Measurements from ENCODE around the gene ZNF43.

The ZNF43 gene

DNA sequence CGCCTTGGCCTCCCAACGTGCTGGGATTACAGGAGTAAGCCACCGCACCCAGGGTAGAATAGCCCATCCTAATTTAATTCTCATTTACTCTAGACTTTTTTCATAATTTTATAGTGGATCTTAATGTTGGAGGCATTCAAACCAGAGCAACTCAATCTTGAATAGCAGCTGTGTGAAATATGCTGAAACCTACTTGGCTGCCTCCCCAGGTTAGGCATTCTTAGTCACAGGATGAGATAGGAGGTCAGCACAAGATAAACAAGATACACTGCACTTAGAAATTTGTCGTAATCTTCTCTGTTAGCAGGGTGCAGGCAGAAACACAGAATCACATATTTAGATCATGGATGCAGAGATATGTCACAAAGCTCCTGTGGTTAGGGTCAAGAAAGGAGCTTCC, 2.7 kb upstream of the ZNF43 start:
- H3K4me3 ChIP-seq (replicated peaks; ENCODE audit: insufficient read depth, low read length) = no peak overlapping the region
- TF ChIP-seq REST (IDR thresholded peaks at IDR 0.05; ENCODE audit: insufficient replicate concordance, low read depth) (no peak), GABPA (IDR thresholded peaks at IDR 0.05; ENCODE audit: low read depth) (no peak), POLR2AphosphoS5 (IDR thresholded peaks at IDR 0.05; ENCODE audit: low read depth) (no peak), SPI1 (IDR thresholded peaks at IDR 0.05; ENCODE audit: borderline replicate concordance, low read depth) (no peak)
- TF ChIP-seq, protein P1, sequence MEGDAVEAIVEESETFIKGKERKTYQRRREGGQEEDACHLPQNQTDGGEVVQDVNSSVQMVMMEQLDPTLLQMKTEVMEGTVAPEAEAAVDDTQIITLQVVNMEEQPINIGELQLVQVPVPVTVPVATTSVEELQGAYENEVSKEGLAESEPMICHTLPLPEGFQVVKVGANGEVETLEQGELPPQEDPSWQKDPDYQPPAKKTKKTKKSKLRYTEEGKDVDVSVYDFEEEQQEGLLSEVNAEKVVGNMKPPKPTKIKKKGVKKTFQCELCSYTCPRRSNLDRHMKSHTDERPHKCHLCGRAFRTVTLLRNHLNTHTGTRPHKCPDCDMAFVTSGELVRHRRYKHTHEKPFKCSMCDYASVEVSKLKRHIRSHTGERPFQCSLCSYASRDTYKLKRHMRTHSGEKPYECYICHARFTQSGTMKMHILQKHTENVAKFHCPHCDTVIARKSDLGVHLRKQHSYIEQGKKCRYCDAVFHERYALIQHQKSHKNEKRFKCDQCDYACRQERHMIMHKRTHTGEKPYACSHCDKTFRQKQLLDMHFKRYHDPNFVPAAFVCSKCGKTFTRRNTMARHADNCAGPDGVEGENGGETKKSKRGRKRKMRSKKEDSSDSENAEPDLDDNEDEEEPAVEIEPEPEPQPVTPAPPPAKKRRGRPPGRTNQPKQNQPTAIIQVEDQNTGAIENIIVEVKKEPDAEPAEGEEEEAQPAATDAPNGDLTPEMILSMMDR (IDR thresholded peaks at IDR 0.05; ENCODE audit: insufficient read depth, low read length) = no peak
- no peaks in the 10 kb centered on the region for H3K27me3 ChIP-seq (ENCODE audit: insufficient read depth, poor library complexity, severe bottlenecking)
- DNase-seq (ENCODE audit: low read depth in 1 of 2, low spot score in 1 of 2) = no peak
- no peak overlapping the region for H3K27ac ChIP-seq (replicated peaks)

GRCh38 chr19:21835429-21835809, 563 bp downstream of the ZNF43 start:
- H3K27me3 ChIP-seq (ENCODE audit: insufficient read depth, poor library complexity, severe bottlenecking) = no peaks in the 10 kb centered on the region
- no peak overlapping the region for H3K4me3 ChIP-seq (replicated peaks; ENCODE audit: insufficient read depth, low read length)
- no peak for DNase-seq (ENCODE audit: low read depth in 1 of 2, low spot score in 1 of 2)
- TF ChIP-seq SPI1 (IDR thresholded peaks at IDR 0.05; ENCODE audit: borderline replicate concordance, low read depth) (no peak), REST (IDR thresholded peaks at IDR 0.05; ENCODE audit: insufficient replicate concordance, low read depth) (no peak), POLR2AphosphoS5 (IDR thresholded peaks at IDR 0.05; ENCODE audit: low read depth) (no peak), GABPA (IDR thresholded peaks at IDR 0.05; ENCODE audit: low read depth) (no peak)
- TF ChIP-seq, protein P1 (IDR thresholded peaks at IDR 0.05; ENCODE audit: insufficient read depth, low read length) = no peak
- peak overlapping the region; percentile 36; the same call in 1 of the 2 replicates for H3K27ac ChIP-seq (replicated peaks)

DNA sequence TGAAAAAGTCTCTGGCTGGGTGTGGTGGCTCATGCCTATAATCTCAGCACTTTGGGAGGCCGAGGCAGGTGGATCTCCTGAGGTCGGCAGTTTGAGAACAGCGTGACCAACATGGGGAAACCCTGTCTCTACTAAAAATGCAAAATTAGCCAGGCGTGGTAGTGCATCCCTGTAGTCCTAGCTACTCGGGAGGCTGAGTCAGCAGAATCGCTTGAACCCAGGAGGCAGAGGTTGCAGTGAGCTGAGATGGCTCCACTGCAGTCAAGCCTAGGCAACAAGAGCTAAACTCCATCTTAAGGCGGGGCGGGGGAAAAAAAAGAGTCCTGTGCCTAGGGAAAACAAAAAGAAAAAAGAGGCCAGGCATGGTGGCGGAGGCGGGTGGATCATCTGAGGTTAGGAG, 2.2 kb downstream of the ZNF43 start:
- no peak for DNase-seq (ENCODE audit: low read depth in 1 of 2, low spot score in 1 of 2)
- TF ChIP-seq POLR2AphosphoS5 (IDR thresholded peaks at IDR 0.05; ENCODE audit: low read depth) (no peak), REST (IDR thresholded peaks at IDR 0.05; ENCODE audit: insufficient replicate concordance, low read depth) (no peak), GABPA (IDR thresholded peaks at IDR 0.05; ENCODE audit: low read depth) (no peak), SPI1 (IDR thresholded peaks at IDR 0.05; ENCODE audit: borderline replicate concordance, low read depth) (no peak)
- TF ChIP-seq, protein P1 (IDR thresholded peaks at IDR 0.05; ENCODE audit: insufficient read depth, low read length) = no peak
- Histone ChIP-seq H3K27ac (replicated peaks) (no peak overlapping the region), H3K27me3 (ENCODE audit: insufficient read depth, poor library complexity, severe bottlenecking) (no peaks in the 10 kb centered on the region), H3K4me3 (replicated peaks; ENCODE audit: insufficient read depth, low read length) (no peak overlapping the region)

Measured in HL-60 (cell line).